Measurements from ENCODE around the gene ADARB2. TPM values are rescaled to one million over a fixed set of nuclear protein-coding genes. Genes with fewer than 3 reads are reported as not detected.

ADARB2 gene
- total RNA-seq, 4 donors from 2014 or later, result 0.32 to 1.6 (median 0.80) TPM

DNA sequence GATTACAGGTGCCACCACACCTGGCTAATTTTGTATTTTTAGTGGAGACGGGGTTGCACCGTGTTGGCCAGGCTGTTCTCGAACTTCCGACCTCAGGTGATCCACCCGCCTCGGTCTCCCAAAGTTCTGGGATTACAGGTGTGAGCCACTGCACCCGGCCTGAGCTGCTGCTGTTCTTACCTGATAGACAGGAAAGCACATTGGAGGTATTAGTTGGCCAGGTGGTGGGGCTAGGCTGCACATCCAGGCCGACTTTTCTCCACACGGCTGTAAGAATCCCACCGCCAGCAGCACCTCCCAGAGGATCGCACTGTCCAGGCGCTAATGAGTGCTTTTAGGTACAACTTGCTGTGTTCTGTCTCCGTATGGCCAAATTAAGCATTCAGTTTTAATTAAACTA is 568.6 kb downstream of the ADARB2 start:
- Histone ChIP-seq H3K27ac (no peak overlapping the region), H3K4me1 (no peaks in the 10 kb centered on the region), H3K36me3 (no peaks in the 10 kb centered on the region), H3K4me3 (no peak overlapping the region), H3K27me3 (peaks cover 14% of the 10 kb centered on the region), H3K9me3 (no peaks in the 10 kb centered on the region)
- 95% methylated on average over 12 of the region's 13 CpGs for WGBS
- no peak for TF ChIP-seq POLR2AphosphoS5 (IDR thresholded peaks at IDR 0.05)
- TF ChIP-seq POLR2A (IDR thresholded peaks at IDR 0.05), result no peak
- TF ChIP-seq, protein P1, sequence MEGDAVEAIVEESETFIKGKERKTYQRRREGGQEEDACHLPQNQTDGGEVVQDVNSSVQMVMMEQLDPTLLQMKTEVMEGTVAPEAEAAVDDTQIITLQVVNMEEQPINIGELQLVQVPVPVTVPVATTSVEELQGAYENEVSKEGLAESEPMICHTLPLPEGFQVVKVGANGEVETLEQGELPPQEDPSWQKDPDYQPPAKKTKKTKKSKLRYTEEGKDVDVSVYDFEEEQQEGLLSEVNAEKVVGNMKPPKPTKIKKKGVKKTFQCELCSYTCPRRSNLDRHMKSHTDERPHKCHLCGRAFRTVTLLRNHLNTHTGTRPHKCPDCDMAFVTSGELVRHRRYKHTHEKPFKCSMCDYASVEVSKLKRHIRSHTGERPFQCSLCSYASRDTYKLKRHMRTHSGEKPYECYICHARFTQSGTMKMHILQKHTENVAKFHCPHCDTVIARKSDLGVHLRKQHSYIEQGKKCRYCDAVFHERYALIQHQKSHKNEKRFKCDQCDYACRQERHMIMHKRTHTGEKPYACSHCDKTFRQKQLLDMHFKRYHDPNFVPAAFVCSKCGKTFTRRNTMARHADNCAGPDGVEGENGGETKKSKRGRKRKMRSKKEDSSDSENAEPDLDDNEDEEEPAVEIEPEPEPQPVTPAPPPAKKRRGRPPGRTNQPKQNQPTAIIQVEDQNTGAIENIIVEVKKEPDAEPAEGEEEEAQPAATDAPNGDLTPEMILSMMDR (IDR thresholded peaks at IDR 0.05), result no peak
- TF ChIP-seq EP300 (IDR thresholded peaks at IDR 0.05), result no peak
- peak in 1 of 2 donors; percentile 24 for DNase-seq (ENCODE audit: low spot score in 2 of 2)

DNA sequence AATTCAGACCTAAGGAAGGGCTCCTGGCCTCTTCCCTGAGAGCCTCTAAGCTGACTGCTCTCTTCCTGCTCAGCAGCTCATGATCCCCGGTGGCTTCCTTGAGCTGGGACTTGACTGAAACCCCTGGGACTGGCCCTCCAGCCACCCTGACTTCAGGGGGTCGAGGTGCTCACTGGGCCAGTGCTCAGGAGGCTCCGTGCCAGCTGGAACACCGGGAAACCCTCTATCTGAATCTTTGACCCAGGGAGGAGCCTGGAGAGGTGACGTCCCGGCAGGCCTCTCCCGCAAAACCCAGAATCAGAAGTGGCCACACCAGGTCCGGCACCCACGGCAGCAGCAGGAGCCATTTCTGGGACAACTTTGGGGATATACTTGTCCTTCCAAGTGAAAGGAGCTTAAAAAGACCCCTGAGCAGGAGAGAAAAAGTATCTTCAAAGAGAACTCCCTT is 570.5 kb downstream of the ADARB2 start:
- Histone ChIP-seq H3K27ac (no peak overlapping the region), H3K4me1 (no peaks in the 10 kb centered on the region), H3K4me3 (no peak overlapping the region), H3K9me3 (no peaks in the 10 kb centered on the region), H3K27me3 (peaks cover 14% of the 10 kb centered on the region), H3K36me3 (no peaks in the 10 kb centered on the region)
- 86% methylated on average over 8 of the region's 9 CpGs for WGBS
- peak; percentile 48 to 62 for DNase-seq (ENCODE audit: low spot score in 2 of 2)
- no peak for TF ChIP-seq EP300 (IDR thresholded peaks at IDR 0.05)
- TF ChIP-seq POLR2A (IDR thresholded peaks at IDR 0.05), result no peak
- TF ChIP-seq POLR2AphosphoS5 (IDR thresholded peaks at IDR 0.05), result no peak
- TF ChIP-seq, protein P1 (IDR thresholded peaks at IDR 0.05), result no peak

DNA sequence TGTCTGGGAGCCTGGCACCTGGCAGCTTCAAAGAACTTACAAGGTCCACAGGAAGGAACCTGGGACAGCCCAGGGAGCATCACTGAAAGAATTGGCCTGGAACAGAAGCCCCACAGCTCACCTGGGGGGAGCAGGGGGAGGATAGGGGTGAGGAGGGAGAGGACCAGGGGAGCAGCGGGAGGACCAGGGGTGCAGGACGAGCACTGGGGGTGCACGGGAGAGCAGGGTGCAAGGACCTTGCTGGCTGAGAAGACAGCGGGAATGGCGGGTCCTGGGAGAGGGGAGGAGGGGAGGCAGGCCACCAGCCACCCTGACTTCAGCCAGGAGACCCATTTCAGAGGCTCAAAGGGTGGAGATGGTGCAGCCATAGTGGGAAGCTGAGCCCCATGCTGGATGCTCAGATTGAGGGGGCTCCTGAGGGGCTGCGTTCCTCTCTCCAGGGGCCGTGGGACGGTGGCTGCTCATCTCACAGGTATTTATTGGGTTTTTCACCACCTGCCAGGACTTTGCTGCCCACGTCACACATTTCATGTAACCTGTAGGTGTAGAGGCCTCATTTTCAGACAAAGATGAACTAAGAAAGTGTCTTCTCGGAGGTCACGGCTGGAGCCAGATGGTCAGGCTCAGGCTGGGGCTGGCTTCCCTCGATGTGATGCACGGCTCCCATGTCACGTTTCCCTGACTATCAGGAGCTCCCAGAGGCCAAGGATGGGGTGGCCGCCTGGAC is 571.1 kb downstream of the ADARB2 start:
- TF ChIP-seq POLR2A (IDR thresholded peaks at IDR 0.05), result no peak
- no peak for TF ChIP-seq POLR2AphosphoS5 (IDR thresholded peaks at IDR 0.05)
- H3K4me3 ChIP-seq, result no peak overlapping the region
- H3K36me3 ChIP-seq, result no peaks in the 10 kb centered on the region
- peak; percentile 44 to 62 for DNase-seq (ENCODE audit: low spot score in 2 of 2)
- 89% methylated on average over 14 of the region's 15 CpGs for WGBS
- peaks cover 14% of the 10 kb centered on the region for H3K27me3 ChIP-seq
- H3K9me3 ChIP-seq, result no peaks in the 10 kb centered on the region
- no peak overlapping the region for H3K27ac ChIP-seq
- H3K4me1 ChIP-seq, result no peaks in the 10 kb centered on the region

DNA sequence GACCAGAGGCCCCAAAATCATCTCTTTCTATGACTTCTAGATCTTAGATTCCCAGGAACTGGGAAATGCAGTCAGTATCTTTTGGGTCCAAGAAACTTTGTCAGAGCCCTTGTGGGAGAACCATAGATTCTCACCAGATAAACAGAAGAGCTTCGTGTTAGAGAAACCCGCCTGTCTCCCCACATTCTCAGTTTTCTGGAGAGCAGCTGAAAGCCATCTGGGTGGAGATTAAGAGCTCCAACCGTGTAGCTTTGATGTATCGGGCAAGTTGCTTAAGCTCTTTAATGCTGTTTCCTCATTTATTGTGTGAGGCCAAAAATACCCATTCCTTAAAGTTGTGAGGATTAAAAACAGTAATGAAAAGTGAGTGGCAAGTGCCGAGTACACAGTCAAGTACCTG is 573.5 kb downstream of the ADARB2 start:
- no peak overlapping the region for H3K4me3 ChIP-seq
- peaks cover 4% of the 10 kb centered on the region for H3K27me3 ChIP-seq
- H3K36me3 ChIP-seq, result no peaks in the 10 kb centered on the region
- DNase-seq (ENCODE audit: low spot score in 2 of 2), result no peak
- no peak overlapping the region for H3K27ac ChIP-seq
- H3K9me3 ChIP-seq, result no peaks in the 10 kb centered on the region
- no peak for TF ChIP-seq EP300 (IDR thresholded peaks at IDR 0.05)
- TF ChIP-seq POLR2A (IDR thresholded peaks at IDR 0.05), result no peak
- no peak for TF ChIP-seq POLR2AphosphoS5 (IDR thresholded peaks at IDR 0.05)
- TF ChIP-seq, protein P1 (IDR thresholded peaks at IDR 0.05), result no peak
- no peaks in the 10 kb centered on the region for H3K4me1 ChIP-seq
- WGBS, result 61% methylated on average over 5 of the region's 5 CpGs

DNA sequence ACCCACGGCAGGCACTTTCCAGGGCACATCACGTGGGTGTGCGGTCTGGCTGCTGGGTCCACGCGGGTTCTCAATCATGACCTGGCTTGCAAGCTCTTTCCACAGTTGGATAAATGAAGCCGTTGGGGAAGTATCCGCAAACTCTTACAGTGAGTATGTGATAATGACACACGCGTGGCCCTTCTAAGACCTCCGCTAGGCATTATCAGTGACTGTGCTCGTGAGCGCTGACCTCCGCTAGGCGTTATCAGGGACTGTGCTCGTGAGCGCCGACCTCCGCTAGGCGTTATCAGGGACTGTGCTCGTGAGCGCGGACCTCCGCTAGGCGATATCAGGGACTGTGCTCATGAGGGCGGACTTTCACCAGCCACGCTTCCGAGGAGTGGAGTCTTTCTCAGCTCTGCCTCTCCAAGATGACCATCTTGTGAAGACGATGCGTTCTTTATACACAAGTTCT is 574.1 kb downstream of the ADARB2 start:
- Histone ChIP-seq H3K36me3 (no peaks in the 10 kb centered on the region), H3K4me1 (no peaks in the 10 kb centered on the region), H3K4me3 (no peak overlapping the region), H3K27ac (no peak overlapping the region), H3K27me3 (peaks cover 4% of the 10 kb centered on the region), H3K9me3 (no peaks in the 10 kb centered on the region)
- 90% methylated on average over 24 of the region's 29 CpGs for WGBS
- TF ChIP-seq EP300 (IDR thresholded peaks at IDR 0.05) (no peak), POLR2A (IDR thresholded peaks at IDR 0.05) (no peak), POLR2AphosphoS5 (IDR thresholded peaks at IDR 0.05) (no peak)
- TF ChIP-seq, protein P1 (IDR thresholded peaks at IDR 0.05), result no peak
- DNase-seq (ENCODE audit: low spot score in 2 of 2), result peak in 1 of 2 donors; percentile 53

Measured in suprapubic skin (tissue), 4 donors.